ENCODE results near the gene CDH22.

DNA sequence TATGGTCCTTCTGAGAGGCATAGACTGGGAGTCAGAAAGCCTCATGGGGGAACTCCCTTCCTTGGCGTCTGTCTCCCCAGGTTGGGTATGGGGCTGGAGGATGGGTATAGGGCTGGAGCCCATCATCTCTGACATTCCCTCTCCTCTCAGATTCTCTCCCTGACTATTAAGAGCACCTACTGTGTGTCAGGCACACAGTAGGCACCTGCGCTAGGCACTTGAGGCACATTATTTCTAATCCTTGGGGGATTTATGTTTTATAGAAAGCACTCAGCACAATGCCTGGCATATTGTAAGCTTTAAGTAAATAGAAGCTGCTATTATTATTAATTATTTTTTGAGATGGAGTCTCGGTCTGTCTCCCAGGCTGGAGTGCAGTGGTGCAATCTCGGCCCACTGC is 113.9 kb downstream of the CDH22 start:
- TF ChIP-seq POLR2A (IDR thresholded peaks at IDR 0.05) = no peak
- TF ChIP-seq, protein P1, sequence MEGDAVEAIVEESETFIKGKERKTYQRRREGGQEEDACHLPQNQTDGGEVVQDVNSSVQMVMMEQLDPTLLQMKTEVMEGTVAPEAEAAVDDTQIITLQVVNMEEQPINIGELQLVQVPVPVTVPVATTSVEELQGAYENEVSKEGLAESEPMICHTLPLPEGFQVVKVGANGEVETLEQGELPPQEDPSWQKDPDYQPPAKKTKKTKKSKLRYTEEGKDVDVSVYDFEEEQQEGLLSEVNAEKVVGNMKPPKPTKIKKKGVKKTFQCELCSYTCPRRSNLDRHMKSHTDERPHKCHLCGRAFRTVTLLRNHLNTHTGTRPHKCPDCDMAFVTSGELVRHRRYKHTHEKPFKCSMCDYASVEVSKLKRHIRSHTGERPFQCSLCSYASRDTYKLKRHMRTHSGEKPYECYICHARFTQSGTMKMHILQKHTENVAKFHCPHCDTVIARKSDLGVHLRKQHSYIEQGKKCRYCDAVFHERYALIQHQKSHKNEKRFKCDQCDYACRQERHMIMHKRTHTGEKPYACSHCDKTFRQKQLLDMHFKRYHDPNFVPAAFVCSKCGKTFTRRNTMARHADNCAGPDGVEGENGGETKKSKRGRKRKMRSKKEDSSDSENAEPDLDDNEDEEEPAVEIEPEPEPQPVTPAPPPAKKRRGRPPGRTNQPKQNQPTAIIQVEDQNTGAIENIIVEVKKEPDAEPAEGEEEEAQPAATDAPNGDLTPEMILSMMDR (IDR thresholded peaks at IDR 0.05) = no peak
- TF ChIP-seq POLR2AphosphoS5 (IDR thresholded peaks at IDR 0.05) = no peak
